ENCODE results near the gene TULP1.

The TULP1 gene

DNA sequence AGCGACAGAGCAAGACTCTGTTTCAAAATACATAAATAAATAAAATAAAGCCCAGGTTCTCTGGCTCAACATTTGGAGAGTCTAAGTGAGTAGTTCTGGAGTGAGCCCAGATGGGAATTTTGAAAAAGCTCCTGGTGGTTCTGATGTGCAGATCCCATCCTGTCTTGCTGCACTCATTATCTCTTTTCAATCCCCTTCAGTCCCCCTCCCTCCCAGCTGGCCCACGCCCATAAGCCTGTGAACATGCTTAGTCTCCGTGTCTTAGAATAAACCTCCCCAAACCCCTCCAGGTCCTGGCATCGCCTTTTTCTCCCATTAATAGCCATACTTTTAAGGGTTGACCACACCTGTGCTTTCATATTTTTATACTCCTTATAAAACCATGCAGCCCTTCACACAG is 19.4 kb upstream of the TULP1 start:
- TF ChIP-seq CTCF (IDR thresholded peaks at IDR 0.05) = no peak
- Histone ChIP-seq H3K4me1 (no peaks in the 10 kb centered on the region), H3K27me3 (peaks cover 0 to 18% of the 10 kb centered on the region in 2 donors), H3K36me3 (no peaks in the 10 kb centered on the region), H3K27ac (no peak overlapping the region), H3K4me3 (no peak overlapping the region), H3K9me3 (no peaks in the 10 kb centered on the region)
- no peak for DNase-seq
- intact Hi-C loops (cut with DNase I; ENCODE audit: low total_unique reads) = no loop called here

DNA sequence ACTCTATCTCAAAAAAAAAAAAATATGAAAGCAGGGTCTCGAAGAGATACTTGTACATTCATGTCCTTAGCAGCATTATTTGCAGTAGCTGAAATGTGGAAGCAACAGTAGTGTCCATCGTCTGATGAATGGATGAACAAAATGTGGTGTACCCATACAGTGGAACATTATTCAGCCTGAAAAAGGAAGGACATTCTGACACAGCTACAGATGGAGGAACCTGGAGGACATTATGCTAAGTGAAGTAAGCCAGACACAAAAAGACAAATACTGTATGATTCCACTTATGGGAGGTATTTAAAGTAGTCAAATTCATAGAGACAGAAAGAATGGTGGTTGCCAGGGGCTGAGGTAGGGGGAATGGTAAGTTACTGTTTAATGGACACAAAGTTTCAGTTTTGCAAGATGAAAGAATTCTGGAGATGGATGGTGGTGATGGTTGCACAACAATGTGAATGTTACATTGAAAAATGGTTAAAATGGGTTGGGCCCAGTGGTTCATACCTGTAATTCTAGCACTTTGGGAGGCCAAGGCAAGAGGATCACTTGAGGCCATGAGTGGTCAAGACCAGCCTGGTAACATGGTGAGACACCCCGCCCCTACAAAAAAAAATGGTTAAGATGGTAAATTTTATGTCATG is 11.8 kb upstream of the TULP1 start:
- TF ChIP-seq CTCF (IDR thresholded peaks at IDR 0.05) = no peak
- peaks cover 0 to 9% (median 2%) of the 10 kb centered on the region in 4 donors for H3K4me1 ChIP-seq
- no peak overlapping the region for H3K27ac ChIP-seq
- no peaks in the 10 kb centered on the region for H3K36me3 ChIP-seq
- no peak for DNase-seq
- intact Hi-C loops (cut with DNase I; ENCODE audit: low total_unique reads) = loop anchor here (5.0 kb wide), 1 partner anchor 58 kb away; no protein-coding TSS in a partner anchor
- no peak overlapping the region for H3K4me3 ChIP-seq
- no peaks in the 10 kb centered on the region for H3K9me3 ChIP-seq
- peaks cover 0 to 6% of the 10 kb centered on the region in 2 donors for H3K27me3 ChIP-seq

GRCh38 chr6:35522660-35523658 is 10.3 kb upstream of the TULP1 start:
- Histone ChIP-seq H3K27ac (no peak overlapping the region), H3K27me3 (peaks cover 0 to 6% of the 10 kb centered on the region in 2 donors), H3K9me3 (no peaks in the 10 kb centered on the region), H3K36me3 (no peaks in the 10 kb centered on the region), H3K4me3 (peak overlapping the region in 1 of 2 donors; percentile 40), H3K4me1 (peaks cover 0 to 9% (median 2%) of the 10 kb centered on the region in 4 donors)
- DNase-seq = peak; percentile 61 to 82
- TF ChIP-seq CTCF (IDR thresholded peaks at IDR 0.05) = peak; percentile 96 to 100
- intact Hi-C loops (cut with DNase I; ENCODE audit: low total_unique reads) = loop anchor here (1.0 to 5.0 kb wide), 2 partner anchors 59 to 214 kb away; partner anchors contain the start of gene ARMC12

GRCh38 chr6:35522151-35522550 is 9.5 kb upstream of the TULP1 start:
- H3K27ac ChIP-seq = no peak overlapping the region
- no peak for DNase-seq
- intact Hi-C loops (cut with DNase I; ENCODE audit: low total_unique reads) = loop anchor here (1.0 to 5.0 kb wide), 2 partner anchors 60 to 215 kb away; partner anchors contain the start of gene ARMC12

More at GRCh38 chr6:35522151-35522550, 9.5 kb upstream of the TULP1 start:
- H3K36me3 ChIP-seq = no peaks in the 10 kb centered on the region
- no peak overlapping the region for H3K4me3 ChIP-seq
- peaks cover 0 to 9% (median 2%) of the 10 kb centered on the region in 4 donors for H3K4me1 ChIP-seq
- TF ChIP-seq CTCF (IDR thresholded peaks at IDR 0.05) = no peak
- H3K27me3 ChIP-seq = peaks cover 0 to 6% of the 10 kb centered on the region in 2 donors
- H3K9me3 ChIP-seq = no peaks in the 10 kb centered on the region
